Keratinocyte (primary cell): Measurements from ENCODE around the gene CACHD1. TPM values are rescaled to one million over a fixed set of nuclear protein-coding genes. Genes with fewer than 3 reads are reported as not detected.

Source experiments
- DNase-seq: peaks from one replicate; pipeline ENCODE4 v3.0.0-alpha.2; 2011; ENCODE audit warnings: low read depth, missing footprints, low spot score
- FAIRE-seq: peaks from 2 replicates; lab custom pipeline; 2011; peaks lifted over from hg19 to GRCh38; lab: Jason Lieb, UNC
- H2AFZ ChIP-seq: 2 replicates; pipeline ENCODE4 v1.6.0; 2012; ENCODE audit warnings: low read length, control low read depth, inconsistent platforms; ENCODE audit not compliant: control insufficient read depth
- H3K27ac ChIP-seq: 2 replicates; pipeline ENCODE4 v1.5.1; 2011; ENCODE audit warnings: low read length; ENCODE audit not compliant: control insufficient read depth, insufficient read depth
- H3K27me3 ChIP-seq: 3 replicates; pipeline ENCODE4 v1.6.0; 2011; ENCODE audit warnings: low read length; ENCODE audit not compliant: control insufficient read depth, insufficient read depth; ENCODE audit errors: extremely low read depth
- H3K36me3 ChIP-seq, 2 experiments: 2 replicates in 1 of 2; 3 replicates in 1 of 2; pipeline ENCODE4 v1.5.1; 2011; ENCODE audit warnings: low read length in 2 of 2, mild to moderate bottlenecking in 1 of 2; ENCODE audit not compliant: control insufficient read depth in 2 of 2, insufficient read depth in 2 of 2; ENCODE audit errors: extremely low read depth in 1 of 2
- H3K4me1 ChIP-seq: 3 replicates; pipeline ENCODE4 v1.5.1; 2011; ENCODE audit warnings: low read length; ENCODE audit not compliant: control insufficient read depth, insufficient read depth; ENCODE audit errors: extremely low read depth
- H3K4me2 ChIP-seq: 3 replicates; pipeline ENCODE4 v1.6.0; 2011; ENCODE audit warnings: low read depth, low read length; ENCODE audit not compliant: control insufficient read depth, insufficient read depth; ENCODE audit errors: extremely low read depth
- H3K4me3 ChIP-seq, 3 experiments: fragments of 200-600 bp in 1 of 3; sonication (generic) in 1 of 3; 2 replicates in 2 of 3; 3 replicates in 1 of 3; pipeline ENCODE4 v1.5.1; 2011 to 2016; ENCODE audit warnings: low read length in 3 of 3, mild to moderate bottlenecking in 3 of 3, control low read depth in 2 of 3, inconsistent platforms in 1 of 3, low read depth in 1 of 3, mixed read lengths in 1 of 3, mixed run types in 1 of 3, moderate library complexity in 1 of 3; ENCODE audit not compliant: control insufficient read depth in 2 of 3, insufficient read depth in 2 of 3; ENCODE audit errors: extremely low read depth in 1 of 3
- H3K79me2 ChIP-seq: 2 replicates; pipeline ENCODE4 v1.6.0; 2012; ENCODE audit warnings: low read length; ENCODE audit not compliant: control insufficient read depth, insufficient read depth
- H3K9ac ChIP-seq: 3 replicates; pipeline ENCODE4 v1.6.0; 2011; ENCODE audit warnings: low read length; ENCODE audit not compliant: control insufficient read depth, insufficient read depth; ENCODE audit errors: extremely low read depth
- H3K9me1 ChIP-seq: 3 replicates; pipeline ENCODE4 v1.6.0; 2011; ENCODE audit warnings: low read length; ENCODE audit not compliant: control insufficient read depth, insufficient read depth; ENCODE audit errors: extremely low read depth
- H3K9me3 ChIP-seq: 2 replicates; pipeline ENCODE4 v1.5.1; 2012; ENCODE audit warnings: low read depth, low read length; ENCODE audit not compliant: control insufficient read depth
- H4K20me1 ChIP-seq: 3 replicates; pipeline ENCODE4 v1.6.0; 2011; ENCODE audit warnings: low read length; ENCODE audit not compliant: control insufficient read depth, insufficient read depth; ENCODE audit errors: extremely low read depth
- EZH2 ChIP-seq: IDR thresholded peaks from one replicate; pipeline ENCODE4 v1.6.1; 2012; ENCODE audit warnings: inconsistent platforms, mild to moderate bottlenecking, low read length, moderate library complexity
- dilution Hi-C: fragments of 300-500 bp; cut with MboI; formaldehyde crosslinking; loops from one replicate; pipeline ENCODE4 v1.7.0; 2020; ENCODE audit warnings: low sequenced_read_pairs; ENCODE audit not compliant: extremely low pct_ligation_motif_present
- polyA plus RNA-seq, 5 experiments: library from polyadenylated mRNA; depleted of rRNA in 3 of 5; stranded (reverse) in 3 of 5; stranded (forward) in 1 of 5; unstranded in 1 of 5; fragments of >200 nt; gene quantifications; 1 replicate in 1 of 5; 2 replicates in 3 of 5; 3 replicates in 1 of 5; pipeline versions ENCODE4 v1.2.1 to v1.2.3, GENCODE V29; 2011 to 2012; ENCODE audit warnings: missing spikeins in 2 of 5, low read depth in 1 of 5, low replicate concordance in 1 of 5
- TF ChIP-seq, protein P1 (sequence below), 3 experiments: IDR thresholded peaks in 1 of 3; conservative IDR thresholded peaks in 1 of 3; optimal IDR thresholded peaks in 1 of 3; 2 replicates in 2 of 3; 3 replicates in 1 of 3; pipeline versions ENCODE3 to v1.5.1; 2011; ENCODE audit warnings: low read length in 3 of 3, mild to moderate bottlenecking in 3 of 3, moderate library complexity in 2 of 3, control low read depth in 1 of 3, inconsistent platforms in 1 of 3; ENCODE audit not compliant: insufficient read depth in 2 of 3; ENCODE audit errors: extremely low read depth in 1 of 3

The CACHD1 gene
- polyA plus RNA-seq, 1 donor (not counting 4 experiments of a cell fraction or from before 2014, with no cell fraction given) = 2.4 TPM

DNA sequence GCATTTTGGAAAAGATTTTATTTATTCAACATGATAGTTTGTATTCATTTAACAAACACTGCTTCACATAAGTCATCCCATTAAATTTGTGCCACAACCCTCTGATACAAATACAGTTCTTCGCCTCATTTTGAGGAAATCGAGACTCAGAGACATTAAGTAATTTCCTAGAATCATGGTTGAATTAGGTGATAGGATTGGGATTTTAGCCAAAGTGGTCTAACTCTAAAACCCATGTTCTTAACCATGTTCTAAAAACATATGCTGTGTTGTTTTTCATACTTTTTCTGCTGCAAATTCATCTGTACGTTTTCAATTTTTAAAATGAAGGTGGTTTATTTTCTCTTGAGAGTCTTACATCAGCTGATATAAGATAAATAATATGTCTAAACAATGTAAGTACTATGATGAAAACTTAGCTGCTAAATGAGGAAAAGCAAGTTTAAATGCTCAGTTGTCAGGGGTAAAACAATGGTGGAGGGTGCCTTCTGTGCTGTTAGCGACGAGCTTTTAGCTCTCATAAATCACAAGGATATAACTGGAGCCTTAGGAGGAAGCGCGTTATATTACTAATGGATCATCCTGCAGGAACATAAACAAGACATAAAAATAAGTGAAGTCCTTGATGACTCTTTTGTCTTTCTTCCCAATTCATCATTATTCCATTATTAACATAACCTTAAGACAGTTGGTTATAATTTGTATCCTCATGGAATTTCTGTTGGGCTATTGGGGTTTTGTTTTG, 97.7 kb downstream of the CACHD1 start:
- no peaks in the 10 kb centered on the region for H3K9me1 ChIP-seq
- H3K27ac ChIP-seq = no peak overlapping the region
- no peaks in the 10 kb centered on the region for H3K27me3 ChIP-seq
- H3K9me3 ChIP-seq = no peaks in the 10 kb centered on the region
- no peaks in the 10 kb centered on the region for H3K36me3 ChIP-seq
- FAIRE-seq (no peak), DNase-seq (no peak)
- no peak overlapping the region for H3K4me3 ChIP-seq
- H4K20me1 ChIP-seq = no peaks in the 10 kb centered on the region
- dilution Hi-C loops = no loop called here
- H3K79me2 ChIP-seq = no peaks in the 10 kb centered on the region
- peaks cover 6% of the 10 kb centered on the region for H3K4me1 ChIP-seq
- TF ChIP-seq, protein P1, sequence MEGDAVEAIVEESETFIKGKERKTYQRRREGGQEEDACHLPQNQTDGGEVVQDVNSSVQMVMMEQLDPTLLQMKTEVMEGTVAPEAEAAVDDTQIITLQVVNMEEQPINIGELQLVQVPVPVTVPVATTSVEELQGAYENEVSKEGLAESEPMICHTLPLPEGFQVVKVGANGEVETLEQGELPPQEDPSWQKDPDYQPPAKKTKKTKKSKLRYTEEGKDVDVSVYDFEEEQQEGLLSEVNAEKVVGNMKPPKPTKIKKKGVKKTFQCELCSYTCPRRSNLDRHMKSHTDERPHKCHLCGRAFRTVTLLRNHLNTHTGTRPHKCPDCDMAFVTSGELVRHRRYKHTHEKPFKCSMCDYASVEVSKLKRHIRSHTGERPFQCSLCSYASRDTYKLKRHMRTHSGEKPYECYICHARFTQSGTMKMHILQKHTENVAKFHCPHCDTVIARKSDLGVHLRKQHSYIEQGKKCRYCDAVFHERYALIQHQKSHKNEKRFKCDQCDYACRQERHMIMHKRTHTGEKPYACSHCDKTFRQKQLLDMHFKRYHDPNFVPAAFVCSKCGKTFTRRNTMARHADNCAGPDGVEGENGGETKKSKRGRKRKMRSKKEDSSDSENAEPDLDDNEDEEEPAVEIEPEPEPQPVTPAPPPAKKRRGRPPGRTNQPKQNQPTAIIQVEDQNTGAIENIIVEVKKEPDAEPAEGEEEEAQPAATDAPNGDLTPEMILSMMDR (optimal IDR thresholded peaks at IDR 0.05 in 1 of 3, IDR thresholded peaks at IDR 0.05 in 1 of 3, conservative IDR thresholded peaks at IDR 0.05 in 1 of 3; ENCODE audit: extremely low read depth in 1 of 3, insufficient read depth in 2 of 3, low read length in 3 of 3) = no peak
- no peak for TF ChIP-seq EZH2
- no peak overlapping the region for H3K4me2 ChIP-seq
- H3K9ac ChIP-seq = no peak overlapping the region
- H2AFZ ChIP-seq = no peak overlapping the region

DNA sequence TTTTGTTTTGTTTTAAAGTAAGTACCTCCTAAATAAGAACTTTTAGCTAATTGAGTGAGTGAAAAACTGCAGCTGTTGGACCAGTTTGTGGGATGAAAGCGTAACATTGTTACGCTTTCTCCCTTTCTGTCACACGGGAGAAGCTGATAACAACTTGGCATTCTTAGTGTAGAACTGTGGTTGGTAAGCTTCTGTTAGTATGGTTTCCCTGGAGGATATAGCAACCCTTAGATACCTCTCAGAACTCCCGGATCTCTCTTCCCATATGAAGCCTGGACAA, 98.2 kb downstream of the CACHD1 start:
- no peak overlapping the region for H2AFZ ChIP-seq
- no peaks in the 10 kb centered on the region for H3K36me3 ChIP-seq
- no peaks in the 10 kb centered on the region for H4K20me1 ChIP-seq
- dilution Hi-C loops = no loop called here
- no peak overlapping the region for H3K4me2 ChIP-seq
- H3K9ac ChIP-seq = no peak overlapping the region
- no peak overlapping the region for H3K27ac ChIP-seq
- H3K9me1 ChIP-seq = no peaks in the 10 kb centered on the region
- no peaks in the 10 kb centered on the region for H3K79me2 ChIP-seq
- FAIRE-seq (no peak), DNase-seq (no peak)
- H3K4me1 ChIP-seq = peaks cover 6% of the 10 kb centered on the region
- H3K27me3 ChIP-seq = no peaks in the 10 kb centered on the region
- no peak for TF ChIP-seq EZH2
- TF ChIP-seq, protein P1 (optimal IDR thresholded peaks at IDR 0.05 in 1 of 3, IDR thresholded peaks at IDR 0.05 in 1 of 3, conservative IDR thresholded peaks at IDR 0.05 in 1 of 3; ENCODE audit: extremely low read depth in 1 of 3, insufficient read depth in 2 of 3, low read length in 3 of 3) = no peak
- no peaks in the 10 kb centered on the region for H3K9me3 ChIP-seq
- no peak overlapping the region for H3K4me3 ChIP-seq
